Neuronal stem cell (in vitro differentiated cells): ENCODE results near the gene GRM7.

ENCODE experiments used
- DNase-seq: peaks from one replicate; pipeline ENCODE4 v3.0.0-alpha.2; 2013; ENCODE audit warnings: low spot score
- H2AFZ ChIP-seq: one replicate; pipeline ENCODE4 v1.6.1; 2013; ENCODE audit warnings: mild to moderate bottlenecking, low read length, inconsistent platforms
- H2AK5ac ChIP-seq: 2 replicates; pipeline ENCODE4 v1.6.1; 2013; ENCODE audit warnings: low read depth, mild to moderate bottlenecking, inconsistent platforms, low read length, moderate library complexity, mixed read lengths
- H2BK120ac ChIP-seq: 2 replicates; pipeline ENCODE4 v1.6.1; 2013; ENCODE audit warnings: low read depth, mild to moderate bottlenecking, inconsistent platforms, low read length, moderate library complexity, mixed read lengths
- H2BK12ac ChIP-seq: one replicate; pipeline ENCODE4 v1.6.1; 2013; ENCODE audit warnings: low read length, inconsistent platforms
- H2BK15ac ChIP-seq: 2 replicates; pipeline ENCODE4 v1.6.1; 2013; ENCODE audit warnings: mild to moderate bottlenecking, low read length, inconsistent platforms, mixed read lengths
- H2BK5ac ChIP-seq: one replicate; pipeline ENCODE4 v1.6.1; 2013; ENCODE audit warnings: inconsistent platforms, mild to moderate bottlenecking, low read length, moderate library complexity
- H3K14ac ChIP-seq: one replicate; pipeline ENCODE4 v1.6.1; 2013; ENCODE audit warnings: low read length, inconsistent platforms
- H3K18ac ChIP-seq: 2 replicates; pipeline ENCODE4 v1.6.1; 2013; ENCODE audit warnings: low read length, inconsistent platforms
- H3K23ac ChIP-seq: 2 replicates; pipeline ENCODE4 v1.6.1; 2013; ENCODE audit warnings: low read depth, mild to moderate bottlenecking, mixed read lengths, low read length, inconsistent platforms; ENCODE audit not compliant: poor library complexity
- H3K27ac ChIP-seq: replicated peaks from 3 replicates; pipeline ENCODE4 v1.5.1; 2013; ENCODE audit warnings: low read length, inconsistent platforms
- H3K27me3 ChIP-seq, 3 experiments: 2 replicates each; pipeline ENCODE4 v1.6.1; 2013; ENCODE audit warnings: low read length in 3 of 3, mild to moderate bottlenecking in 2 of 3, inconsistent platforms in 1 of 3, low read depth in 1 of 3, mixed read lengths in 1 of 3, moderate library complexity in 1 of 3; ENCODE audit not compliant: control insufficient read depth in 3 of 3, insufficient read depth in 3 of 3
- H3K36me3 ChIP-seq, 2 donors: replicated peaks in 1 of 2; 2 replicates each; pipeline ENCODE4 v1.6.1; 2013; ENCODE audit warnings: low read length in 2 of 2; ENCODE audit not compliant: control insufficient read depth in 2 of 2, insufficient read depth in 2 of 2
- H3K4ac ChIP-seq: 2 replicates; pipeline ENCODE4 v1.6.1; 2013; ENCODE audit warnings: inconsistent platforms, mild to moderate bottlenecking, low read length, moderate library complexity
- H3K4me1 ChIP-seq, 2 donors: 1 replicate in 1 of 2; 2 replicates in 1 of 2; pipeline ENCODE4 v1.6.1; 2013; ENCODE audit warnings: low read length in 2 of 2, low read depth in 1 of 2; ENCODE audit not compliant: control insufficient read depth in 2 of 2, insufficient read depth in 1 of 2
- H3K4me2 ChIP-seq: one replicate; pipeline ENCODE4 v1.6.1; 2013; ENCODE audit warnings: mild to moderate bottlenecking, low read length, inconsistent platforms; ENCODE audit not compliant: insufficient read depth, poor library complexity, severe bottlenecking
- H3K4me3 ChIP-seq, 2 donors: 2 replicates each; pipeline ENCODE4 v1.5.1; 2013; ENCODE audit warnings: low read length in 2 of 2, mild to moderate bottlenecking in 2 of 2, inconsistent platforms in 1 of 2, moderate library complexity in 1 of 2
- H3K79me1 ChIP-seq: one replicate; pipeline ENCODE4 v1.6.1; 2013; ENCODE audit warnings: low read depth, mild to moderate bottlenecking, inconsistent platforms, low read length, moderate library complexity
- H3K9ac ChIP-seq: one replicate; pipeline ENCODE4 v1.6.1; 2013; ENCODE audit warnings: mild to moderate bottlenecking, low read depth, low read length, inconsistent platforms; ENCODE audit not compliant: poor library complexity
- H3K9me3 ChIP-seq, 2 donors: replicated peaks in 1 of 2; 2 replicates each; pipeline versions ENCODE3 to v1.6.1; 2013; ENCODE audit warnings: low read length in 2 of 2, mild to moderate bottlenecking in 2 of 2, inconsistent platforms in 1 of 2, low read depth in 1 of 2, mixed read lengths in 1 of 2, moderate library complexity in 1 of 2; ENCODE audit not compliant: control insufficient read depth in 2 of 2, insufficient read depth in 1 of 2
- H4K8ac ChIP-seq: one replicate; pipeline ENCODE4 v1.6.1; 2013; ENCODE audit warnings: low read depth, mild to moderate bottlenecking, inconsistent platforms, low read length, moderate library complexity
- H4K91ac ChIP-seq: one replicate; pipeline ENCODE4 v1.6.1; 2013; ENCODE audit warnings: low read length, low read depth, mild to moderate bottlenecking, inconsistent platforms; ENCODE audit not compliant: poor library complexity
- WGBS, 2 donors: extraction: QIAGEN DNeasy Blood & Tissue Kit; methylation state at CpG; one replicate each; pipeline ENCODE4 v1.1.7; 2013; ENCODE audit warnings: missing lambda C conversion rate in 2 of 2, mixed read lengths in 1 of 2; ENCODE audit not compliant: insufficient read length in 2 of 2, insufficient replicate concordance in 1 of 2; ENCODE audit errors: extremely low coverage in 2 of 2; 5-methylcytosine and 5-hydroxymethylcytosine counted together

GRM7 gene

DNA sequence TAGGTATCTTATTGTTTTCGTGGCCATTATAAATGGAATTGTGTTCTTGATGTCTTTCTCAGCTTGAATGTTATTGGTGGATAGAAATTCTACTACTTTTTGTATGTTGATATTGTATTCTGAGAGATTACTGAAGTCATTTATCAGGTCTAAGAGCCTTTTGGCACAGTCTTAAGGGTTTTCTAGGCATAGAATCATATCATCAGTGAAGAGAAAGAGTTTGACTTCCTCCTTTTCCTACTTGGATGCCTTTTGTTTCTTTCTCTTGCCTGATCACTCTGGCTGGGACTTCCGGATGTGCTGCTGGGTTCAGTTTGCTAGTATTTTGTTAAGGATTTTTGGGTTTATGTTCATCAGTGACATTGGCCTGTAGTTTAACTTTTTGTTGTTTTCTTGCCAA, 527.1 kb downstream of the GRM7 start:
- Histone ChIP-seq H3K18ac (no peak overlapping the region), H3K27ac (no peak overlapping the region), H2BK120ac (no peak overlapping the region), H3K9ac (no peak overlapping the region), H3K4me2 (no peak overlapping the region), H3K27me3 (no peaks in the 10 kb centered on the region), H2BK12ac (no peak overlapping the region), H3K36me3 (no peaks in the 10 kb centered on the region), H2AK5ac (no peak overlapping the region), H3K79me1 (no peaks in the 10 kb centered on the region), H3K14ac (no peak overlapping the region), H4K8ac (no peak overlapping the region), H2BK15ac (no peak overlapping the region), H3K23ac (no peak overlapping the region), H3K4me3 (no peak overlapping the region), H3K9me3 (no peaks in the 10 kb centered on the region), H2BK5ac (no peak overlapping the region), H4K91ac (no peak overlapping the region), H3K4ac (no peak overlapping the region), H2AFZ (no peak overlapping the region), H3K4me1 (no peaks in the 10 kb centered on the region)
- WGBS, 2 donors: no CpG with 5 or more reads among the region's 2 CpGs
- no peak for DNase-seq

DNA sequence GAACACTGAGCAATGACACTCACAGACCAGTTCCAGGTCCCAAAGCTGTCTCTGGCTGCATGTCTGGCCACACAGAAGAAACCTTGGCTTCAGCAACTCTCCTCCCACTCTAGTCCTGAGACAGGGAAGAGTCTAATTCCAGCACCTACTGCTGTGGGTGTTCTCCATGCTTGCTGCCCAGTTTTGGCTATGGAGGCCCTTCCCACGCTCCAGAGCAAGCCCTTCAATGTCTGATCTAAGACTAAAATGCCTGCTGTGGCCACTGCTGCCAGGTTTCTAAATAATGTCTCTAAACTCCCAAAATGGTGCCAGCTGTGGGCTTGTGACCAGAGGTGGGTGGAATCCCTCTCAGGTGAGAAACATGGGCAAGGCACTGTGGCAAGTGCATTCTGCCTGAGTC, 531.3 kb downstream of the GRM7 start:
- no peak overlapping the region for H3K14ac ChIP-seq
- no peak overlapping the region for H3K4ac ChIP-seq
- H3K36me3 ChIP-seq: no peaks in the 10 kb centered on the region
- H3K4me2 ChIP-seq: no peak overlapping the region
- no peaks in the 10 kb centered on the region for H3K4me1 ChIP-seq
- H3K18ac ChIP-seq: no peak overlapping the region
- H4K91ac ChIP-seq: no peak overlapping the region
- no CpG with 5 or more reads among the region's 1 CpG for WGBS, 2 donors
- no peak for DNase-seq
- H4K8ac ChIP-seq: no peak overlapping the region
- no peaks in the 10 kb centered on the region for H3K79me1 ChIP-seq
- no peak overlapping the region for H3K27ac ChIP-seq
- H2BK12ac ChIP-seq: no peak overlapping the region
- H2BK5ac ChIP-seq: no peak overlapping the region
- no peaks in the 10 kb centered on the region for H3K27me3 ChIP-seq
- no peak overlapping the region for H3K9ac ChIP-seq
- H2AK5ac ChIP-seq: no peak overlapping the region
- H2BK120ac ChIP-seq: peak overlapping the region; percentile 81
- no peaks in the 10 kb centered on the region for H3K9me3 ChIP-seq
- H3K23ac ChIP-seq: no peak overlapping the region
- no peak overlapping the region for H2AFZ ChIP-seq
- no peak overlapping the region for H2BK15ac ChIP-seq
- no peak overlapping the region for H3K4me3 ChIP-seq

DNA sequence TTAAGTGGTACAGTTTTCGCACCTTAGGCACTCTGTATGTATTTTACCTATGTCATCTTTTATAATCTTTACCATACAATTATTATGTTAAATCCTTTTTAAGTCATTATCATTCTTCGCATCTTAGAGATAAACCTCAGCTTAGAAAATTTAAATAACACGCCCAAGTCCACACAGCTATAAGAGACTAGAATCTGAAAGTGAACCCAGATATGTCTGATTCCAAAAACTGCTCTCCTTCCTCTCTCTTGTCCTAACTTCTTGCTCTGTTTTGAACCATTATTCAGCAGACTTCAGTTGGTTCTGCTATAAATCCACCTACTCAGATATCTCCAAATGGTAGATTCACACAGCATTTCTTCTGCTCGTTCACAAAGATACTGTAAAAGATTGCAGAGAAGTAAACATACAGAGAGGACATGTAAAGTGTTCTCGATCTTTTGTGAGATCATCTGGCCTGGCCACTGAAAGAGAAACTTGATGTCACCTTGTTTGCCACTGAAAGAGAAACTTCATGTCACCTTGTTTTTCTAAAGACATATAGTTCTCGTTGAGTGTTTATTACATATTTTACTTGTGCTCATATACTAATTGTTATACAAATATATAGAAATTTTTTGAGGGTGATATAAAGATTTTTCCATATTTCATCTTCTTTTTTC, 533.2 kb downstream of the GRM7 start:
- no CpG with 5 or more reads among the region's 6 CpGs for WGBS, 2 donors

DNA sequence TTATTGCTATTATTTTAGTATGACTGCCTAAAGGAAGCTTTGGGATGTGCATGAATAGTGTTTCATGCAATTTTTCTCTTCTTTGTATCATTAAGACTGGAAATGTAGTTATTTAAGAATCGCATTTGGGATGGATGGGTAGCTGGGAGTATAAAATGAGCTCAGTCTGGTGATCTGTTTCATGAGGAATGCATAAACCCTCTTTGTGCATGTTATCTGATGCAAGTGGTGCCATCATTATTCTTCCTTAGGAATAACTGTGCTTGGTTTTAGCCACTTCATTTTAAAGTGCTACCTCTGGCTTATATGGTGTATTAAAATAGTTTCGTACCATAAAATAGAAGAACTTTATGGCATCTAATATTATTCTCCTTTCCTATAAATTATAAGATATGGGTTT, 535.6 kb downstream of the GRM7 start:
- Histone ChIP-seq H3K4me1 (no peaks in the 10 kb centered on the region), H3K23ac (no peak overlapping the region), H4K91ac (no peak overlapping the region), H3K36me3 (no peaks in the 10 kb centered on the region), H3K27me3 (no peaks in the 10 kb centered on the region), H3K4me2 (no peak overlapping the region), H2BK12ac (no peak overlapping the region), H3K9me3 (no peaks in the 10 kb centered on the region), H3K79me1 (no peaks in the 10 kb centered on the region), H2BK120ac (no peak overlapping the region), H3K27ac (no peak overlapping the region), H2BK5ac (no peak overlapping the region), H3K18ac (no peak overlapping the region), H3K9ac (no peak overlapping the region), H2AK5ac (no peak overlapping the region), H4K8ac (no peak overlapping the region), H2AFZ (no peak overlapping the region), H3K4me3 (no peak overlapping the region), H3K4ac (no peak overlapping the region), H3K14ac (no peak overlapping the region), H2BK15ac (no peak overlapping the region)
- no peak for DNase-seq
- no CpG with 5 or more reads among the region's 2 CpGs for WGBS, 2 donors

More for the DNA sequence above, 533.2 kb downstream of the GRM7 start:
- H3K79me1 ChIP-seq: no peaks in the 10 kb centered on the region
- no peaks in the 10 kb centered on the region for H3K9me3 ChIP-seq
- H3K4me1 ChIP-seq: no peaks in the 10 kb centered on the region
- H2BK15ac ChIP-seq: no peak overlapping the region
- H4K91ac ChIP-seq: no peak overlapping the region
- no peak overlapping the region for H2AFZ ChIP-seq
- H3K4me2 ChIP-seq: no peak overlapping the region
- H3K4ac ChIP-seq: no peak overlapping the region
- no peak overlapping the region for H3K14ac ChIP-seq
- H4K8ac ChIP-seq: no peak overlapping the region
- no peak overlapping the region for H2BK5ac ChIP-seq
- no peak overlapping the region for H3K18ac ChIP-seq
- no peak overlapping the region for H3K23ac ChIP-seq
- DNase-seq: no peak
- H2BK12ac ChIP-seq: no peak overlapping the region
- H3K36me3 ChIP-seq: no peaks in the 10 kb centered on the region
- H3K27me3 ChIP-seq: no peaks in the 10 kb centered on the region
- no peak overlapping the region for H3K9ac ChIP-seq
- no peak overlapping the region for H2AK5ac ChIP-seq
- no peak overlapping the region for H3K4me3 ChIP-seq
- H2BK120ac ChIP-seq: no peak overlapping the region
- no peak overlapping the region for H3K27ac ChIP-seq
